NB4 (cell line): ENCODE data around the gene CTPS1.

Source experiments
- DNase-seq: peaks from one replicate; pipeline ENCODE4 v3.0.0; 2010; ENCODE audit warnings: low read depth
- H3K4me3 ChIP-seq: one replicate; pipeline ENCODE4 v1.5.1; 2011; ENCODE audit warnings: mild to moderate bottlenecking, low read depth, low read length, moderate library complexity
- MYC ChIP-seq: IDR thresholded peaks from 2 replicates; pipeline ENCODE4 v1.6.1; 2011; ENCODE audit warnings: low read depth, low read length
- POLR2A ChIP-seq: IDR thresholded peaks from 2 replicates; pipeline ENCODE4 v1.6.1; 2011; ENCODE audit warnings: mild to moderate bottlenecking; ENCODE audit not compliant: insufficient read length; ENCODE audit errors: extremely low read depth
- TF ChIP-seq, protein P1 (sequence below): IDR thresholded peaks from 2 replicates; pipeline ENCODE4 v1.6.1; 2011; ENCODE audit warnings: low read depth, low read length
- TF ChIP-seq, protein P2 (sequence below): IDR thresholded peaks from one replicate; pipeline ENCODE4 v1.5.1; 2012; ENCODE audit warnings: low read depth, low read length

CTPS1 gene

DNA sequence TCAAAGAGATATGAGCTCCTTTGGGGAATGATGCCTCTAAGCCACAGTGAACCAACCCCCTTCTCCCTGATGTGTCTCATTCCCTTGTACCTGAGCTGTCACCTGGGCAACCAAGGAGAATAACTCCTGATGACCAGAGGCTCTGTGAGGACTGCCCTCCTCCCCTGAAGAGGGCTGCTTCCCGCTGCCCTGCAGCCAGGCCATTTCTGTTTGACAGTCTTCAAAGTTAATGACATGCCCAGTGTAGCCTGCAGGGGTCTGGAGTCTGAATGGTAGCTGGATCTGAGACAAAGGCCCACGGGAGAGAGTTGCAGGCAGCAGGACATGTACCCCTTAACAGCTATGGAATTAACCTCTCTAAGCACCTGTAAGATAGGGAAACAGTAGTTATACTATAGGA is 45.5 kb downstream of the CTPS1 start:
- DNase-seq = no peak

DNA sequence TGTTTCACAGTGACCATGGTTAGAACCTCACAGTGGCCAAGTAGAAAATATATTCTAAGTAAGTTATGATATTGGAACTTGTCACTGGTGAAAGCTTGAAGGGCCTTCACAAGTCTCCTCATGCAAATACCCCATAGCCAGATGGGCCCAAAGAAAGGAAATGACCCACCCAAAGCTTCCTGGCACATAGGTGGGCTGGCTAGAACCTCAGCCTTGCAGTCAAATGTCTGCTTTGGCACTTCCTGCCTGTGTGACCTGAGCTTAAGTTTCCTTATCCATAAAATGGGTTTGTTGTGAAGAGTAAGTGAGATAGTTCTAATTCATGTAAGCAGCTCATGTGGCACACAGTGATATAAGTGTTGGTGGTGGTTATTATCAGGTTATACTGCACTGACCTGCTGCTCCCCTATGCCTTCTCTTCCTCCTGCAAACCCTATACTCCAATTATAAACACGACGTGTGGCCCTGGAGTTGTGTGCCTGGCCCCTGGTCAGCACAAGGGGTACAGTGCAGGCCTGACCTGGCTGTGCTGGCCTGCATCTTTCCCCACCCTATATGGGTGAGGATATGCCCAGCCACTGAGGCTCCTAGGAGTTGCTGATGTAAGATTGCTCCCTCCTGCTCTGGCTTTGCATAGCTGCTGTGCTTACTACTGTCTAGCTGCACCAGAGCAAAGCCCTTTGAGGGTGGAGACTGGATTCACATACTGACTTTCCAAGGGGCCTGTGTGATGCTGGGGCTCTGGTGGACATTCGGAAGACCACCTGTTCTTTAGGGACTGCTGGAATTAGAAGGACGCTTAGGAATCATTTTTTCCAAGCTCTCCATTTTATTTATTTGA is 46.7 kb downstream of the CTPS1 start:
- DNase-seq = no peak
- TF ChIP-seq, protein P1, sequence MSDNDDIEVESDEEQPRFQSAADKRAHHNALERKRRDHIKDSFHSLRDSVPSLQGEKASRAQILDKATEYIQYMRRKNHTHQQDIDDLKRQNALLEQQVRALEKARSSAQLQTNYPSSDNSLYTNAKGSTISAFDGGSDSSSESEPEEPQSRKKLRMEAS = no peak
- TF ChIP-seq MYC = no peak
- TF ChIP-seq, protein P2, sequence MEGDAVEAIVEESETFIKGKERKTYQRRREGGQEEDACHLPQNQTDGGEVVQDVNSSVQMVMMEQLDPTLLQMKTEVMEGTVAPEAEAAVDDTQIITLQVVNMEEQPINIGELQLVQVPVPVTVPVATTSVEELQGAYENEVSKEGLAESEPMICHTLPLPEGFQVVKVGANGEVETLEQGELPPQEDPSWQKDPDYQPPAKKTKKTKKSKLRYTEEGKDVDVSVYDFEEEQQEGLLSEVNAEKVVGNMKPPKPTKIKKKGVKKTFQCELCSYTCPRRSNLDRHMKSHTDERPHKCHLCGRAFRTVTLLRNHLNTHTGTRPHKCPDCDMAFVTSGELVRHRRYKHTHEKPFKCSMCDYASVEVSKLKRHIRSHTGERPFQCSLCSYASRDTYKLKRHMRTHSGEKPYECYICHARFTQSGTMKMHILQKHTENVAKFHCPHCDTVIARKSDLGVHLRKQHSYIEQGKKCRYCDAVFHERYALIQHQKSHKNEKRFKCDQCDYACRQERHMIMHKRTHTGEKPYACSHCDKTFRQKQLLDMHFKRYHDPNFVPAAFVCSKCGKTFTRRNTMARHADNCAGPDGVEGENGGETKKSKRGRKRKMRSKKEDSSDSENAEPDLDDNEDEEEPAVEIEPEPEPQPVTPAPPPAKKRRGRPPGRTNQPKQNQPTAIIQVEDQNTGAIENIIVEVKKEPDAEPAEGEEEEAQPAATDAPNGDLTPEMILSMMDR = no peak
- TF ChIP-seq POLR2A = no peak
- no peak overlapping the region for H3K4me3 ChIP-seq

More for the DNA sequence above, 45.5 kb downstream of the CTPS1 start:
- no peak overlapping the region for H3K4me3 ChIP-seq
- TF ChIP-seq MYC = no peak
- TF ChIP-seq POLR2A = no peak
- TF ChIP-seq, protein P2 = no peak
- TF ChIP-seq, protein P1 = no peak

DNA sequence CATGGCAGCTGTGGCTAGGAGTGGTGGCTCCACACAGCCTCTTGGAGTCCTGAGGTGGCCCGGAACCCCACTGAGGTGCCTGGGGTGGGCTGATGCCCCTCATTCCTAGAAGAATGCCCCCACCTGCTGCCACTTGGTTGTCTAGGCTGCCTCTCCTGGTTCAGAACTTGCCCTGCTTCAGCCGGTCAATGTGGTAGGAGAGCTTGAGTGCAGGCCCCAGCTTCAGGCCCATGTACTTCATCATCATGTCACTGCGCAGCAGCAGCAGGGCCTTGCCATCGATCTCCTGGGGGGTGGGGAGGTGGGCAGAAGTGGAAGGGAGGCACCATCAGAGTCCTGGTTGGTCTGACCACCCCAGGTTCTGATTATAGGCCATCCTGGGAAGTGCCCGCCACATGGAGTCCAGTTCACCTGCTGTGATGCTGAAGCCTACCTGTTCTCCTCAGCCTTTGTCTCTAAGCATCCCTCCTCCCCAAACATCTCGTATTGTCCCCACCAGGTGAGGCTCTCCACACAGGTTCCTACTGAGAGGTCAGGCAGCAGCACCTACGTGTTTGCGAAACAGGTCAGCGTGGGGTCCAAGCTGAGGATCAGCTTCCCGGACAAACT is 48.6 kb downstream of the CTPS1 start:
- TF ChIP-seq MYC = no peak
- TF ChIP-seq, protein P2 = no peak
- TF ChIP-seq POLR2A = no peak
- TF ChIP-seq, protein P1 = no peak
- no peak for DNase-seq
- no peak overlapping the region for H3K4me3 ChIP-seq

DNA sequence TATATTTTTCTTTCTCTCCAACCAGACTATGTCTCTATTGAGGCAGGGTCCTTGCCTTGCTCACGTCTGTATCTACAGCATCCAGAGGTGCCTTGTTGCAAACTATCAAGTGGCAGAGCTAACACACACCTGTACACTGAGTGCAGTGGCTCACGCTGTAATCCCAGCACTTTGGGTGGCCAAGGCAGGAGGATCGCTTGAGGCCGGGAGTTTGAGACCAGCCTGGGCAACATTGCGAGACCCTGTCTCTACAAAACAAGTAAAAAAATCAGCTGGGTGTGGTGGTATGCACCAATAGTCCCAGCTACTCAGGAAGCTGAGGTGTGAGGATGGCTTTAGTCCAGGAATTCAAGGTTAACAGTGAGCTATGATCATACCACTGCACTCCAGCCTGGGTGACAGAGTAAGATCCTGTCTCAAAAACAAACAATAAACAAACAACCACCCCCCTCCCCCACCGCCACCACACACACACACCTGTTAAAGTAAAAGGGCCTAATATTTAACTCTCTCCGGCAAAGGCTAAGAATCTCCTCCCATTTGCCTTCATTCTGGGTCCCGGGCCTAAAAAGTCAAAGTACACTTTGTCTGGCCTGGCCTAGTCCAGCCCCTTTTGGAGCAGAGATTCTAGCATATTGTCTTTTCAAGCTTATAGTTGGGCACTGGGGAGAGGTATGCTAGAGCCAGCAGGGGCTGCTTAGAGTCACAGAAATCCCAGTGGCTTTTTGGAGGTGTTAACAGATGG is 51.5 kb downstream of the CTPS1 start:
- no peak for DNase-seq
- no peak overlapping the region for H3K4me3 ChIP-seq
- TF ChIP-seq, protein P2 = no peak
- no peak for TF ChIP-seq MYC
- TF ChIP-seq, protein P1 = no peak
- TF ChIP-seq POLR2A = no peak

DNA sequence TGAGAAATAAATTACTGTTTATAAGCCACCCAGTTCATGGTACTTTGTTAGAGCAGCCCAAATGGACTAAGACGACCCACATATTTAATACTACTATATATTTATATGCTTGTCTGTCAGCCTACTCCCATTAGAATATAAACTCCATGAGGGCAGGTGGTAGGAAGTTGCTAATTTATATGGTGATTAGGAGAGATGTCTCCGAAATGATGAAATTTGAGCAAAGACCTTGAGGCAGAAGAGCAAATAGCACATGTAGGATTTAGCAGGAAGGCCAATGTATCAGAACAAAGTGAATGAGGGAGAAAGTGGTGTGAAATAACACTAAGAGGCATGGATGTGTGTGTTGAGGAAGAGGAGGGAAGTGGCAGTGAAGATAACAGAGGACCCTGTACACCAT is 52.7 kb downstream of the CTPS1 start:
- no peak for DNase-seq
- no peak overlapping the region for H3K4me3 ChIP-seq
- TF ChIP-seq, protein P2 = no peak
- TF ChIP-seq MYC (no peak), POLR2A (no peak)
- TF ChIP-seq, protein P1 = no peak
